K562 (cell line): ENCODE results near the gene TMEM120B. TPM values are rescaled to one million over a fixed set of nuclear protein-coding genes. Genes with fewer than 3 reads are reported as not detected.

ENCODE experiments used
- ATAC-seq: fragments of 200-7000 bp; cut with Tn5 transposase; 3 replicates; pipeline ENCODE4 v1.9.1; 2020; ENCODE audit warnings: moderate library complexity
- Bru-seq: library from RNA; stranded (reverse); fragments of 400-500 nt; gene quantifications from one replicate; lab custom pipeline; 2021; lab: Mats Ljungman, UMichigan
- BruChase-seq, 2 experiments: library from RNA; stranded (reverse); fragments of 400-500 nt; gene quantifications; one replicate each; lab custom pipeline; 2021; lab: Mats Ljungman, UMichigan
- BruUV-seq: library from RNA; stranded (reverse); fragments of 400-500 nt; replicated peaks from 2 replicates; lab custom pipeline; 2021; lab: Mats Ljungman, UMichigan
- CTCF ChIA-PET: fragments of 300-600 bp; formaldehyde crosslinking; extraction: SDS; loops from one replicate; lab custom pipeline; 2021; ENCODE audit warnings: low intra/inter-chr PET ratio; lab: Yijun Ruan, JAX
- POLR2A ChIA-PET: fragments of 300-600, 350-650 bp; sonication (Branson Sonifier 250); formaldehyde crosslinking; extraction: SDS; loops from one replicate; lab custom pipeline; 2021; ENCODE audit warnings: antibody characterized with exemption, inconsistent platforms; lab: Yijun Ruan, JAX
- DNase-seq, 4 experiments: peaks; one replicate each; pipeline versions ENCODE4 v3.0.0 to v3.0.0-alpha.2; 2011 to 2018; ENCODE audit warnings: low spot score in 3 of 4, mixed read lengths in 3 of 4; ENCODE audit errors: extremely low read depth in 1 of 4
- FAIRE-seq: peaks from 2 replicates; lab custom pipeline; 2011; peaks lifted over from hg19 to GRCh38; lab: Jason Lieb, UNC
- H2AFZ ChIP-seq: 2 replicates; pipeline ENCODE4 v1.6.0; 2011; ENCODE audit warnings: low read depth, low read length, control low read depth, inconsistent platforms
- H3K27ac ChIP-seq: fragments of 200-600 bp; 3 replicates; pipeline ENCODE4 v1.8.0; 2011; ENCODE audit warnings: low read depth, mild to moderate bottlenecking, control low read depth, inconsistent platforms, low read length, moderate library complexity, mixed read lengths; ENCODE audit errors: extremely low read depth
- H3K27me3 ChIP-seq, 2 experiments: fragments of 300-600 bp in 1 of 2; 2 replicates in 1 of 2; 3 replicates in 1 of 2; pipeline versions ENCODE4 v1.6.0 to v1.8.0; 2011; ENCODE audit warnings: inconsistent platforms in 2 of 2, low read length in 2 of 2, mild to moderate bottlenecking in 1 of 2, mixed read lengths in 1 of 2, moderate library complexity in 1 of 2; ENCODE audit not compliant: control insufficient read depth in 2 of 2, insufficient read depth in 2 of 2
- H3K36me3 ChIP-seq: fragments of 300-600 bp; 3 replicates; pipeline ENCODE4 v1.8.0; 2011; ENCODE audit warnings: mild to moderate bottlenecking, low read length, inconsistent platforms; ENCODE audit not compliant: control insufficient read depth, insufficient read depth
- H3K4me1 ChIP-seq, 2 experiments: fragments of 200-600 bp in 1 of 2; replicated peaks in 1 of 2; 2 replicates in 1 of 2; 3 replicates in 1 of 2; pipeline versions ENCODE4 v1.5.1 to v1.8.0; 2011; ENCODE audit warnings: inconsistent platforms in 2 of 2, low read length in 2 of 2, mild to moderate bottlenecking in 1 of 2, mixed read lengths in 1 of 2, moderate library complexity in 1 of 2; ENCODE audit not compliant: control insufficient read depth in 2 of 2, insufficient read depth in 2 of 2
- H3K4me2 ChIP-seq: 2 replicates; pipeline ENCODE4 v1.6.1; 2011; ENCODE audit warnings: low read length, control low read depth, inconsistent platforms, mixed read lengths; ENCODE audit not compliant: insufficient read depth
- H3K4me3 ChIP-seq: fragments of 200-600 bp; sonication (generic), shearing (Covaris generic); 2 replicates; pipeline ENCODE4 v1.5.1; 2016; ENCODE audit warnings: control low read depth, inconsistent platforms
- H3K79me2 ChIP-seq: fragments of 200-600 bp; 3 replicates; pipeline ENCODE4 v1.8.0; 2011; ENCODE audit warnings: low read length, inconsistent platforms; ENCODE audit not compliant: control insufficient read depth, insufficient read depth
- H3K9ac ChIP-seq, 2 experiments: 2 replicates each; pipeline versions ENCODE4 v1.6.0 to v1.6.1; 2011; ENCODE audit warnings: low read depth in 2 of 2, low read length in 2 of 2, control low read depth in 1 of 2, inconsistent platforms in 1 of 2, mild to moderate bottlenecking in 1 of 2, mixed read lengths in 1 of 2; ENCODE audit not compliant: insufficient read depth in 1 of 2
- H3K9me1 ChIP-seq: one replicate; pipeline ENCODE4 v1.6.0; 2011; ENCODE audit warnings: inconsistent platforms, mild to moderate bottlenecking, low read length, moderate library complexity; ENCODE audit not compliant: control insufficient read depth, insufficient read depth
- H3K9me3 ChIP-seq: replicated peaks from 2 replicates; pipeline ENCODE4 v1.5.1; 2011; ENCODE audit warnings: low read depth, low read length, inconsistent platforms; ENCODE audit not compliant: control insufficient read depth, insufficient read depth
- H4K20me1 ChIP-seq: replicated peaks from 2 replicates; pipeline ENCODE4 v1.6.1; 2011; ENCODE audit warnings: low read length, inconsistent platforms, mixed read lengths; ENCODE audit not compliant: control insufficient read depth, insufficient read depth
- EZH2 ChIP-seq: IDR thresholded peaks from 2 replicates; pipeline ENCODE4 v1.6.1; 2012; ENCODE audit warnings: low read depth, mild to moderate bottlenecking, inconsistent platforms, low read length, borderline replicate concordance
- GMEB1 ChIP-seq: fragments of 250-450 bp; sonication (Bioruptor Pico); IDR thresholded peaks from 2 replicates; pipeline ENCODE4 v1.4.0; 2020; ENCODE audit warnings: mild to moderate bottlenecking
- HDAC3 ChIP-seq: fragments of 450-650 bp; IDR thresholded peaks from 2 replicates; pipeline ENCODE4 v1.6.1; 2018; ENCODE audit warnings: borderline replicate concordance, mild to moderate bottlenecking, moderate library complexity; ENCODE audit not compliant: partially characterized antibody
- HDAC6 ChIP-seq: IDR thresholded peaks from 2 replicates; pipeline ENCODE4 v1.6.1; 2012; ENCODE audit warnings: low read depth, mild to moderate bottlenecking, control low read depth, inconsistent platforms, low read length, moderate library complexity
- NR2C2 ChIP-seq, 2 experiments: fragments of 200-800 bp in 1 of 2; sonication (Bioruptor generic) in 1 of 2; sonication (generic) in 1 of 2; formaldehyde crosslinking in 1 of 2; IDR thresholded peaks; 2 replicates each; pipeline versions ENCODE4 v1.6.1 to v1.8.0; 2016 to 2022; ENCODE audit warnings: mild to moderate bottlenecking in 1 of 2, missing compliant biosample characterization in 1 of 2, missing genetic modification characterization in 1 of 2, missing genetic modification reagents in 1 of 2
- RUNX1 ChIP-seq: sonication (generic); IDR thresholded peaks from 2 replicates; pipeline ENCODE4 v1.6.1; 2016; ENCODE audit warnings: antibody characterized with exemption, low read depth
- SRSF3 ChIP-seq: fragments of 200-400 bp; formaldehyde crosslinking; IDR thresholded peaks from 2 replicates; pipeline ENCODE4 v1.6.1; 2016; ENCODE audit warnings: mild to moderate bottlenecking, low read length, moderate library complexity; ENCODE audit not compliant: insufficient read depth
- ZNF512 ChIP-seq: IDR thresholded peaks from 2 replicates; pipeline ENCODE4 v1.6.1; 2016; ENCODE audit warnings: missing genetic modification characterization, missing compliant biosample characterization
- WGBS: fragments of 100-300 bp; shearing (Covaris generic); methylation state at CpG from one replicate; pipeline ENCODE4 v1.1.6; 2016; ENCODE audit warnings: low coverage, mixed read lengths; ENCODE audit not compliant: insufficient coverage; ENCODE audit errors: missing lambda C conversion rate; 5-methylcytosine and 5-hydroxymethylcytosine counted together
- in situ Hi-C: fragments of 300-500 bp; cut with MboI; formaldehyde crosslinking; loops from 4 replicates; pipeline ENCODE4 v1.15.0; 2018; ENCODE audit warnings: inconsistent platforms, mixed read lengths
- intact Hi-C: fragments of 100-400 bp; cut with micrococcal nuclease; formaldehyde crosslinking; loops from 2 replicates; pipeline ENCODE4 v1.14.2; 2022
- long read RNA-seq, 3 experiments: library from polyadenylated mRNA in 2 of 3; library from RNA in 1 of 3; unstranded in 2 of 3; stranded (forward) in 1 of 3; transcript quantifications; one replicate each; pipeline ENCODE4 v2.0.0, GENCODE V29; 2019 to 2022
- polyA minus RNA-seq, 3 experiments: library from RNA; depleted of rRNA, polyadenylated mRNA; stranded (reverse); fragments of >200 nt; gene quantifications; 2 replicates each; pipeline ENCODE4 v1.2.3, GENCODE V29; 2011
- polyA plus RNA-seq, 8 experiments: library from polyadenylated mRNA; depleted of rRNA in 4 of 8; stranded (reverse) in 5 of 8; unstranded in 3 of 8; fragments of >200 nt; fragmentation: Nextera tagmentation in 2 of 8; fragmentation: Illumina TruSeq in 1 of 8; extraction: Ambion mirVana in 2 of 8; extraction: Trizol in 1 of 8; gene quantifications; 2 replicates each; pipeline versions ENCODE4 v1.2.1 to v1.2.3, GENCODE V29; 2011 to 2014; ENCODE audit warnings: inconsistent platforms in 1 of 8, missing spikeins in 1 of 8
- total RNA-seq, 7 experiments: library from RNA; depleted of rRNA in 6 of 7; stranded (reverse); fragments of >200 nt in 6 of 7; fragmentation: Illumina TruSeq in 2 of 7; extraction: Trizol in 2 of 7; gene quantifications; 2 replicates each; pipeline versions ENCODE4 v1.2.1 to v1.2.3, GENCODE V29; 2011 to 2021; ENCODE audit warnings: low replicate concordance in 1 of 7
- TF ChIP-seq, protein P1 (sequence below): sonication (generic); formaldehyde crosslinking; IDR thresholded peaks from 2 replicates; pipeline ENCODE4 v1.8.0; 2022; ENCODE audit warnings: missing genetic modification reagents, mild to moderate bottlenecking, moderate library complexity, borderline replicate concordance

Gene TMEM120B
- 35.7 and 82.7 TPM in 2 replicates for total RNA-seq (2011; cell fraction: chromatin; rRNA removed; ENCODE audit: low replicate concordance)
- total RNA-seq (2011; cell fraction: nucleolus; rRNA removed), result 44.5 and 46.5 TPM in 2 replicates
- 44.1 and 47.5 TPM in 2 replicates for total RNA-seq (2011; cell fraction: nucleoplasm; rRNA removed)
- total RNA-seq (2014; rRNA removed), result 9.0 and 11.2 TPM in 2 replicates
- total RNA-seq (2014; rRNA removed; fragmentation: Illumina TruSeq; extraction: Trizol), result 4.7 and 7.4 TPM in 2 replicates
- total RNA-seq (2015; rRNA removed; fragmentation: Illumina TruSeq; extraction: Trizol), result 6.5 and 7.0 TPM in 2 replicates
- total RNA-seq (2021), result 17.0 and 18.6 TPM in 2 replicates
- polyA plus RNA-seq (2011; rRNA removed), result 7.2 and 11.4 TPM in 2 replicates
- 10.3 and 15.3 TPM in 2 replicates for polyA plus RNA-seq (2011; cell fraction: cytosol; rRNA removed)
- polyA plus RNA-seq (2011; cell fraction: nucleus; rRNA removed), result 28.6 and 45.5 TPM in 2 replicates
- polyA plus RNA-seq (2012), result 6.7 and 14.1 TPM in 2 replicates
- 10.1 and 11.4 TPM in 2 replicates for polyA plus RNA-seq (2014; fragmentation: Illumina TruSeq; extraction: Trizol)
- polyA plus RNA-seq (2014; fragmentation: Nextera tagmentation; extraction: Ambion mirVana), result 1 to 10 TPM; 1.7 to 3.8 TPM
- polyA plus RNA-seq (2014; rRNA removed), result 12.2 and 18.5 TPM in 2 replicates
- 13.6 and 16.5 TPM in 2 replicates for polyA minus RNA-seq (2011; rRNA and poly(A)+ RNA removed)
- polyA minus RNA-seq (2011; cell fraction: cytosol; rRNA and poly(A)+ RNA removed), result 7.0 and 11.8 TPM in 2 replicates
- polyA minus RNA-seq (2011; cell fraction: nucleus; rRNA and poly(A)+ RNA removed), result 8.1 and 13.1 TPM in 2 replicates
- Bru-seq, nascent RNA, result percentile 65 among the genes with signal in this experiment
- percentile 64 among the genes with signal in this experiment for BruChase-seq, experiment 1, labeled RNA remaining after a 2-hour chase
- percentile 64 among the genes with signal in this experiment for BruChase-seq, experiment 2, labeled RNA remaining after a 6-hour chase
- long read RNA-seq, experiment 1, full-length matches to known transcripts, result 1 of 53 reads
- long read RNA-seq, experiment 1, partial matches to known transcripts, result 5 of 53 reads
- long read RNA-seq, experiment 1, other reads (novel, unspliced or antisense), result 47 of 53 reads
- long read RNA-seq, experiment 2, full-length matches to known transcripts, result 1 of 12 reads
- long read RNA-seq, experiment 2, partial matches to known transcripts, result 2 of 12 reads
- long read RNA-seq, experiment 2, other reads (novel, unspliced or antisense), result 9 of 12 reads
- long read RNA-seq, experiment 3, full-length matches to known transcripts, result 2 of 7 reads
- long read RNA-seq, experiment 3, partial matches to known transcripts, result 0 of 7 reads
- long read RNA-seq, experiment 3, other reads (novel, unspliced or antisense), result 5 of 7 reads

DNA sequence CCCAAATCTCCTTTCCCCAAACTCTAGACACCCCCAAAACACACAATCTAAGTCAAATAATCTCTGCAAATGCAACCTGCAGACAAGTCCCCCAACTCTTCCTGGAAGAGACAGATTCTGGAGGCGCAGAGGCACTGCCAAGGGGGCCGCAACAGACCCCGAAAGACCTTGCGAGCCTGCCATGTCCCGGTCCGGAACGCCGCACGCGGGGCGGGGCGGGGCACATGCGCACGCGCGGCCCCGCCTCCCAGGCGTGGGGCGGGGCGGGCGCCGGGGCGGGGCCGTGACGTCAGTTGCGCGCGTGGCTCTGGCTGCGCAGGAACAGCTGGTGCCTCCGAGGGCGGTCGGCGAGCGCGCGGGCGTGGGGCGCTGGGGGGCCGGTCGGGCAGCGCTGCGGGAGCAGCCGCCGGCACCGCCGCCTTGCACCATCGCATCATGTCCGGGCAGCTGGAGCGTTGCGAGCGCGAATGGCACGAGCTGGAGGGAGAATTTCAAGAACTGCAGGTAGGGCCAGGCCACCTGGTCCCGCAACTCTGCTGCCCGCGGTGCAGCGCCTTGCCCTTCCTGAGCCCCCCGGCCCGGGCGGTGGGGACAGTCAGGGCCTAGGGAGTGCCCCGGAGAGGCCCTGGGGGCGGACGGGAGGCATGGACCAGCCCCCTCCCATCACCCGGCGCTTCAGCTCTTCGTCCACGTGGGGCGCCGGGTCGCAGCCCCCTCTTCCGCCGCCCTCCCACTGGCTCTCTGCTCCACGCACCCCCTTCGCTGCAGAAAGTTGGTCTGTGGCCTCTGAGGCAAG is at the start of gene TMEM120B:
Gene TMEM120B, plus strand, starts transcription at position 292 of the 796 bp plus-strand sequence. Its CDS starts 144 bp downstream, at position 436.
- ChIA-PET CTCF (interaction anchor here (0.6 kb wide), 1 partner anchor 155 kb away, joined by 3 read pairs; no protein-coding TSS in a partner anchor), POLR2A (interaction anchor here (0.5 to 2.2 kb wide), 11 partner anchors 12 to 785 kb away, joined by 3 to 11 read pairs (median 4); partner anchors contain the start of gene PSMD9)
- Histone ChIP-seq H3K79me2 (peaks cover 43% of the 10 kb centered on the region), H3K4me3 (peak within 1 kb of the TSS; percentile 96), H3K9ac (peak within 1 kb of the TSS; percentile 78 to 94), H4K20me1 (0 out of 2 replicates have a peak, but pooled peaks cover 3% of the 10 kb centered on the region), H3K4me1 (peaks cover 30 to 33% of the 10 kb centered on the region in 2 experiments), H3K27ac (peak within 1 kb of the TSS; percentile 78), H3K4me2 (peak within 1 kb of the TSS; percentile 91), H3K36me3 (peaks cover 19% of the 10 kb centered on the region; the same call in 2 of the 3 replicates), H3K27me3 (no peaks in the 10 kb centered on the region), H2AFZ (peak within 1 kb of the TSS; percentile 97), H3K9me1 (peaks cover 3% of the 10 kb centered on the region), H3K9me3 (no peaks in the 10 kb centered on the region)
- ATAC-seq (peak; percentile 76), DNase-seq (peak; percentile 87 to 97 (median 94)), FAIRE-seq (no peak)
- no TSS peak for BruUV-seq
- in situ Hi-C loops (no loop called here), intact Hi-C loops (loop anchor here (2.0 kb wide), 1 partner anchor 26 kb away; no protein-coding TSS in a partner anchor)
- under 1% methylated on average over 37 of the region's 74 CpGs for WGBS
- TF ChIP-seq ZNF512, result no peak
- TF ChIP-seq GMEB1 (CRISPR knock-in tag), result peak; percentile 41; the same call in 1 of the 2 replicates
- no peak for TF ChIP-seq HDAC3
- peak; percentile 34; the same call in 1 of the 2 replicates for TF ChIP-seq NR2C2 (CRISPR knock-in tag; IDR thresholded peaks at IDR 0.05)
- peak; percentile 31; the same call in 1 of the 2 replicates for TF ChIP-seq NR2C2 (tag; IDR thresholded peaks at IDR 0.05)
- TF ChIP-seq, protein P1, sequence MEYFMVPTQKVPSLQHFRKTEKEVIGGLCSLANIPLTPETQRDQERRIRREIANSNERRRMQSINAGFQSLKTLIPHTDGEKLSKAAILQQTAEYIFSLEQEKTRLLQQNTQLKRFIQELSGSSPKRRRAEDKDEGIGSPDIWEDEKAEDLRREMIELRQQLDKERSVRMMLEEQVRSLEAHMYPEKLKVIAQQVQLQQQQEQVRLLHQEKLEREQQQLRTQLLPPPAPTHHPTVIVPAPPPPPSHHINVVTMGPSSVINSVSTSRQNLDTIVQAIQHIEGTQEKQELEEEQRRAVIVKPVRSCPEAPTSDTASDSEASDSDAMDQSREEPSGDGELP (CRISPR knock-in tag), result peak; percentile 72; the same call in 1 of the 2 replicates
- TF ChIP-seq RUNX1, result no peak
- no peak for TF ChIP-seq HDAC6
- TF ChIP-seq EZH2, result no peak
- no peak for TF ChIP-seq SRSF3
